Measurements from ENCODE around the gene ZNF615. TPM values are rescaled to one million over a fixed set of nuclear protein-coding genes. Genes with fewer than 3 reads are reported as not detected.
"Not testable (repeated sequence)": the region's sequence is repeated elsewhere in the genome, so short reads cannot be mapped to it uniquely, and the experiment has no call there.

Gene ZNF615
- 6.3 TPM for total RNA-seq
- long read RNA-seq: 0 reads

GRCh38 chr19:52007806-52008557, at the start of gene ZNF615:
TSS of gene ZNF615 (minus strand) at chr19:52008211. CDS start at chr19:52003711, 4,500 bp downstream.
- DNase-seq (ENCODE audit: low spot score): peak; percentile 97

GRCh38 chr19:52056480-52056879, 48.5 kb upstream of the ZNF615 start:
- DNase-seq (ENCODE audit: low spot score): not testable (repeated sequence)

- DNase-seq (ENCODE audit: low spot score): not testable (repeated sequence)
These were observed 43.7 kb upstream of the ZNF615 start for GRCh38 chr19:52051736-52052135.

- DNase-seq (ENCODE audit: low spot score): peak; percentile 99
These were observed 40.8 kb upstream of the ZNF615 start, which contains the start of gene ZNF432 for GRCh38 chr19:52048555-52049501. TSS of gene ZNF432 (minus strand) at chr19:52048838. CDS start at chr19:52046868, 1,970 bp downstream.

GRCh38 chr19:52039169-52039568, 31.2 kb upstream of the ZNF615 start:
- DNase-seq (ENCODE audit: low spot score): no peak

GRCh38 chr19:52034051-52034728, 26.2 kb upstream of the ZNF615 start:
- no peak for DNase-seq (ENCODE audit: low spot score)

GRCh38 chr19:52028780-52029123, 20.7 kb upstream of the ZNF615 start:
- DNase-seq (ENCODE audit: low spot score): no peak

GRCh38 chr19:52028027-52028779, 20.2 kb upstream of the ZNF615 start, which contains the start of gene ZNF614:
TSS of gene ZNF614 (minus strand) at chr19:52028379. CDS start at chr19:52025745, 2,634 bp downstream.
- DNase-seq (ENCODE audit: low spot score): peak; percentile 96

- not testable (repeated sequence) for DNase-seq (ENCODE audit: low spot score)
These were observed 18.4 kb upstream of the ZNF615 start for GRCh38 chr19:52026255-52026990.

- DNase-seq (ENCODE audit: low spot score): not testable (repeated sequence)
These were observed 16.5 kb upstream of the ZNF615 start for GRCh38 chr19:52024478-52024877.

- DNase-seq (ENCODE audit: low spot score): no peak
These were observed 14.2 kb upstream of the ZNF615 start for GRCh38 chr19:52022193-52022592.

GRCh38 chr19:52020506-52020905, 12.5 kb upstream of the ZNF615 start:
- no peak for DNase-seq (ENCODE audit: low spot score)

GRCh38 chr19:52010674-52011073, 2.7 kb upstream of the ZNF615 start:
- DNase-seq (ENCODE audit: low spot score): no peak

GRCh38 chr19:52007451-52007805, 583 bp downstream of the ZNF615 start:
- DNase-seq (ENCODE audit: low spot score): no peak

GRCh38 chr19:51994048-51994644, 13.9 kb downstream of the ZNF615 start:
- no peak for DNase-seq (ENCODE audit: low spot score)

- DNase-seq (ENCODE audit: low spot score): no peak
These were observed 14.6 kb downstream of the ZNF615 start for GRCh38 chr19:51993422-51993821.

- no peak for DNase-seq (ENCODE audit: low spot score)
These were observed 21.4 kb downstream of the ZNF615 start, which contains the start of gene ZNF350 for GRCh38 chr19:51986309-51987291. TSS of gene ZNF350 (minus strand) at chr19:51986840. CDS start at chr19:51974360, 12,480 bp downstream.

GRCh38 chr19:51983361-51983760, 24.6 kb downstream of the ZNF615 start:
- no peak for DNase-seq (ENCODE audit: low spot score)

All from mesenteric fat pad (tissue), 1 donor.